Measurements from ENCODE around the gene EYA2.
A peak's percentile ranks its signal among the peaks of the same experiment; 100 is the strongest.

Gene EYA2

GRCh38 chr20:47215653-47216397, 321.2 kb downstream of the EYA2 start:
- no peak for DNase-seq

GRCh38 chr20:47216819-47217410, 322.3 kb downstream of the EYA2 start:
- DNase-seq, result no peak

- no peak for DNase-seq
Observed at GRCh38 chr20:47217482-47218446, 323.1 kb downstream of the EYA2 start.

- DNase-seq, result no peak
Observed at GRCh38 chr20:47220161-47220582, 325.5 kb downstream of the EYA2 start.

GRCh38 chr20:47221036-47221625, 326.5 kb downstream of the EYA2 start:
- DNase-seq, result no peak

GRCh38 chr20:47222468-47223119, 328.0 kb downstream of the EYA2 start:
- DNase-seq, result no peak

- no peak for DNase-seq
Observed at GRCh38 chr20:47223896-47224295, 329.3 kb downstream of the EYA2 start.

- no peak for DNase-seq
Observed at GRCh38 chr20:47224300-47224791, 329.7 kb downstream of the EYA2 start.

GRCh38 chr20:47224857-47225256, 330.2 kb downstream of the EYA2 start:
- no peak for DNase-seq

- DNase-seq, result no peak
Observed at GRCh38 chr20:47225458-47225857, 330.8 kb downstream of the EYA2 start.

GRCh38 chr20:47227119-47227518, 332.5 kb downstream of the EYA2 start:
- no peak for DNase-seq

GRCh38 chr20:47227576-47227975, 332.9 kb downstream of the EYA2 start:
- no peak for DNase-seq

- DNase-seq, result no peak
Observed at GRCh38 chr20:47228654-47229053, 334.0 kb downstream of the EYA2 start.

- no peak for DNase-seq
Observed at GRCh38 chr20:47230811-47231256, 336.2 kb downstream of the EYA2 start.

GRCh38 chr20:47231382-47232039, 336.9 kb downstream of the EYA2 start:
- DNase-seq, result no peak

GRCh38 chr20:47232518-47232917, 337.9 kb downstream of the EYA2 start:
- peak; percentile 19 for DNase-seq

- DNase-seq, result no peak
Observed at GRCh38 chr20:47233333-47234188, 338.9 kb downstream of the EYA2 start.

- no peak for DNase-seq
Observed at GRCh38 chr20:47235111-47235510, 340.5 kb downstream of the EYA2 start.

- DNase-seq, result no peak
Observed at GRCh38 chr20:47235853-47236638, 341.4 kb downstream of the EYA2 start.

- no peak for DNase-seq
Observed at GRCh38 chr20:47236639-47236900, 341.9 kb downstream of the EYA2 start.
